Measurements from ENCODE around the gene TAAR9.

Gene TAAR9, protein sequence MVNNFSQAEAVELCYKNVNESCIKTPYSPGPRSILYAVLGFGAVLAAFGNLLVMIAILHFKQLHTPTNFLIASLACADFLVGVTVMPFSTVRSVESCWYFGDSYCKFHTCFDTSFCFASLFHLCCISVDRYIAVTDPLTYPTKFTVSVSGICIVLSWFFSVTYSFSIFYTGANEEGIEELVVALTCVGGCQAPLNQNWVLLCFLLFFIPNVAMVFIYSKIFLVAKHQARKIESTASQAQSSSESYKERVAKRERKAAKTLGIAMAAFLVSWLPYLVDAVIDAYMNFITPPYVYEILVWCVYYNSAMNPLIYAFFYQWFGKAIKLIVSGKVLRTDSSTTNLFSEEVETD

DNA sequence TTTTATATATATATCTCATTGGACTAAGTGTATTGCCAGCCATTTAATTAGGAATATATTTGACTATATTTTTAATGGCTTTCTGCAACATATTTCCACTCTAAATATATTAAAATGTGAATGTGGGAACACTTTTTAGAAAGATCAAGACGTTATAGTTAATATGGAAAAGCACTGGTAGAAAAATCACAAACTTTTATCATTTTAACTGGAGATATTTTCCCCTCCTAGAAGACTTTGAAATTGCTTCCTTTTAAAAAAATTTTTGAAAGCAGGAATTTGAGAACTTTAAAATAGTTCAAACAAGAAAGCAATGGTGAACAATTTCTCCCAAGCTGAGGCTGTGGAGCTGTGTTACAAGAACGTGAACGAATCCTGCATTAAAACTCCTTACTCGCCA is at the start of gene TAAR9:
TSS of gene TAAR9 (plus strand) at position 301 of the 400 bp plus-strand sequence. CDS start at position 314, 13 bp downstream.
- Histone ChIP-seq H3K27ac (no peak within 1 kb of the TSS), H3K4me3 (no peak within 1 kb of the TSS)

DNA sequence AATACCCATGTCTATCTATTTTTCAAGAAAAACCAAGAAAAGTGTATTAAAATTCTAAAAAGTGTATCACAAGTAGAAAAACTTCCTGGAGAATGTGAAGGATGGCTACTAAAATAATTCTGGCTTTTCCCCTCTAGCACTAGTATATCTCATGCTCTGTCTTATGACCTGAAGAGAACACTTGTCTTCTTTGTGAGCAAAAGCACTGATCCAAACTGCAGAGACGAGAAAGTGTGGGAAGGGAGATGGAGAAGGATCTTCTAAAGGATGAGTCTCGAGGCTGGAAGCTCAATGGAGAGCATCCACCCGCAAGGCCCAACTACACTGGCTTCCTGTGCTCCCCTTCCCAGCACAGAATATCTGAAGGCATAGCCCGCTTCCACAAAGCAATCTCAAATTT is 48.7 kb upstream of the TAAR9 start:
- Histone ChIP-seq H3K27ac (peak overlapping the region in 14 of 21 experiments; percentile 18 to 83 (median 72)), H3K4me3 (no peak overlapping the region)

DNA sequence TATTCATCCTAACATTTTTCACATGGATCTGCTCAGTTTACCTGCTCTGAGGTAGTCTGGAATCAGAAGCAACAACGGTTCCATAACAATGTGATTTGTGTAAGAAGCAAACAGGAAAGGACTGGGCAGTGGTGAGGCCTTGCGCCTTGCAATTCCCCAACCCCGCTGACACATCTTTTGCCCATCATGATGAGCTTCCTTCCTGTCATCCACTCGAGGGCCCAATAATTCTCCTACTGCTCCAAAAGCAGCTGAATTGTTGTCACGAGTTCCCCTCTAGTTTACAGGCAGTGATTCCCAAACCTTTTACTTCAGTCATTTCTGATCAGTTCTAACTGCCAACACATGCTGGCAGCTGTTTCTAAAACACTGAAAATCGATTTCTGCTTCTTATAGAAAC is 48.1 kb upstream of the TAAR9 start:
- peak overlapping the region in 20 of 21 experiments; percentile 18 to 89 (median 72) for H3K27ac ChIP-seq
- H3K4me3 ChIP-seq = no peak overlapping the region

DNA sequence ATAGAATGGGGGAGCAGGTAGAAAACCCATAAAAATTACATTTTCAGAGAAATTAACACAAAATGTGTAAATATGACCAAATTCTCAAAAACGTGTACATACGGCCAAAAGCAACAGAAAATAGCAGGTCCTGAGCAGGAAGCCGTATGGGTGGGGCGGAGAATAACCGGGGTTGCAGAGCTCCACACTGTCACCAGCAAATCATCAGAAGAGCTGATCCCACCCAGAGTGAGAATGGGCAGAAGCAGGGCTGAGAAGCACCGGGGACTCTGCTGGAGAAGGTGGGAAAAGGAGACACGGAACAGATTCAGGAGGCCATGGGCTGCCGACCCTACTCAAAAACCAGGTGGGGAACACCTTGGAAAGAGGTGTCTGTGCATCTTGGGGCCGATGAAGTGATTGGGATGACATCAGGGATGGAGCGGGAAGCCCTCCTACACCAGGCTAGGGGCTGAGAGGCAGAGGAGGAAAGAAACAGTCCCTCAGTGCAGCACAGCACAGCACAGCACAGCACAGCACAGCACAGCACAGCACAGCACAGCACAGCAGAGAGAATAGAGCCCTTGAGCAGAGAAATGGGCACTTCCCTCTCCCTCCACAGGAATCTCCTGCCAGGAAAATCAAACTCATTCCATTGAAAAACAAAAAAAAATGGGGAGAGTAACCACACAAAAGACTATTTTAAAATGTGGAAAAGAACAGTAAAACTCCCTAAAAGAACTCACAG is 47.4 kb upstream of the TAAR9 start:
- peak overlapping the region in 20 of 21 experiments; percentile 33 to 89 (median 72) for H3K27ac ChIP-seq

DNA sequence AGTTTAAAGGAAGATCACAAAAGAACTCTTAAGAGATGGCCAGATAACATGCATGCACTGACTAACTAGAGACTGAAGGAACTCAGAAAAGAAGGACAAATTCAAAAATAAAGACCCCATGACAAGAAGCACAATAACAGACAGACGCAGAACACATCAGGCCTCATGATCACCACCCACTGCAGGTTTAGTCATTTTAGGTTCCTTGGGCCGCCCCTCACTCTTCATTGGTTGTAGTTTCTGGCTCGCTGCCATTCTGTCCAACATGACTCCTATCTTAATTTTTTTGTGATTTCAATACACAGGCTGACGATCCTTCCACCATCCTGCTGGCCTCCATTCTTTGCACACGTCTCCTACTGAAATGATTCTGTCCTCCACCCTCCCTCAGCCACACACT is 46.8 kb upstream of the TAAR9 start:
- Histone ChIP-seq H3K4me3 (no peak overlapping the region), H3K27ac (peak overlapping the region in 14 of 21 experiments; percentile 0 to 89 (median 73))

More for the DNA sequence above, 47.4 kb upstream of the TAAR9 start:
- H3K4me3 ChIP-seq = no peak overlapping the region

DNA sequence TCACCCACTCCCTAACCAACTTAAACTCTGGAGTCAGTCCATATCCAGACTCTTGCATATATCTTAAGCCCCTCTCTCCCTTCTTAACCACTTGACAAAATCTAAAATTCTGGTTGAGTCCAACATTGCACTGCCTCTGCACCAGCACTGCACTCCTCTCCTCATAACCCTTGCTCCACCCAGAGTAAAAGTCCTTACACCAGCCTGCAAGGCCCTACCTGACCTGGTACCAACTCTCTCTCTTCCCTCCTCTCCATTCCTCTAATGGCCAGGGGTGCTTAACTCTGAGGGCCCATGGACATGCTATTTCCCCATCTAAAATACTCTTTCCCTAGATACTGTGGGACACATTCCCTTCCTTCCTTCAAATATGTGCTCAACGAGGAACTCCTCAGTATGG is 46.2 kb upstream of the TAAR9 start:
- Histone ChIP-seq H3K4me3 (no peak overlapping the region), H3K27ac (peak overlapping the region in 12 of 21 experiments; percentile 0 to 83 (median 71))

DNA sequence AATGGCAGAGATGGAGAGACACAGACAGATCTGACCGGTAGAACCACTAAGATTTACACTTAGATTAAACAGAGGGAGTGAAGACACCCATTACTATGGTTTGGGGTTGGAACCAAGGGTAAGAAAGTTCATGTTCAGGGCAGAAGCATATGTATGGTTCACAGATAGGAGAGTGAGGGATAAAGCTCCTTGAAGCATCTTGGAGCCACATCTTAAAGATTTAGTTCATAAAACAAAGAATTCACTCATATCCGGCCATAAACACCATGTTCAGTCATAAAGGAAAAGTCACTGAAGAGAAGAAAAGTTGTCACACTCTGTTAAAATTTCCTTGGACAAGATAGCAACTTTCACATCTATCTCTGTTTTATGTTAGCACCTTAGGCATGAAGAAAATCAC is 43.1 kb upstream of the TAAR9 start:
- Histone ChIP-seq H3K4me3 (no peak overlapping the region), H3K27ac (peak overlapping the region in 3 of 21 experiments; percentile 8 to 65 (median 24))

DNA sequence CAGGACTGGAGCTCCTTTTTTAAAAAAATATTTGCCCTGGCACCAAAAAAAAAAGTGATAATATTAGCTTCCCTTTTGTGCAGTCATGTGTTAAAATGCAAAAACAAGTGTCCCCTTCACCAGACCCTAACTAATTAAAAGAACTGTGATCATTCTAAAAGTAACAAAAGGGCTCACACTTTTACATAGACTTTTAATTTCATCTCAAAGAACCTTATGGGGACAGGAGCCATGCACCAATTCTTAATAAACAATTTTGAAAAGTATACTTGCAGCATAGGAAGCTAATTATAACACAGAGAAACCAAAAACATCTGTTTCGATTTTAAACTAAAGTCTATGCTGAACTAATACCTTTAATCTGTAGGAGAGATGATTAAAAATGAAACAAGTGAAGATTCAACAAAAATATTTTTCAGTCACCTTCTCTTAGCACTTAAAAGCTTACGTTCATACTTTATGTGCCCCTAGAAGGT is 42.4 kb upstream of the TAAR9 start:
- H3K4me3 ChIP-seq = no peak overlapping the region
- H3K27ac ChIP-seq = peak overlapping the region in 4 of 21 experiments; percentile 6 to 65 (median 18)

DNA sequence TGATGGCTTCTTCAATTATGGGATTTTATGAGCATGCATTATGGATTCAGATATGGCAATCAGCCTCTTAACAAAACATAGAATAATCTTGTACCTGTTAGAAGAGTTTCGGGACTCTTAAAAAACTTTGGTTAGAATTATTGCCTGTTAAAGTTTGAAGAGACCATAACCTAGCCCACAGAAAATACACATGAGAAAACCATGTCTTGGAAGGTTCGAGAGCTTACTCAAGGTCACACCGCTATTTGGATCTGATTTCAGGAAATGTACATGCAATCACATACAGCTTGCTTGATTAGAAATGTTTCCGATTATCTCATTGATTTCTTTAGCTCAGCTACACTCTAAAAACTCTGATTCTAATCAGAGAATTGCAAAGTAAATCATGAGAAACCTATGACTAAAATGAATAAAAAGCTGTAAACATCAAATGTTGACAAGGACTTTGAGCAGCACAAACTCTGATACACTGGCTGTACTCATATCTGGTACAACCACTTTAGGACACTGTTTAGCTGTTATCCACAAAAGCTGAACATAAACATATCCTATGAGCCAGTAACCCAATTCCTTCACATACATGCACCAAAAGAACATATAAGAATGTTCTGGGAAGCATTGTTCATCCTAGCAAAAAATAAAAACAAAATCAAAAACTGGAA is 41.4 kb upstream of the TAAR9 start:
- Histone ChIP-seq H3K4me3 (no peak overlapping the region), H3K27ac (peak overlapping the region in 2 of 21 experiments; percentile 13 to 32)

DNA sequence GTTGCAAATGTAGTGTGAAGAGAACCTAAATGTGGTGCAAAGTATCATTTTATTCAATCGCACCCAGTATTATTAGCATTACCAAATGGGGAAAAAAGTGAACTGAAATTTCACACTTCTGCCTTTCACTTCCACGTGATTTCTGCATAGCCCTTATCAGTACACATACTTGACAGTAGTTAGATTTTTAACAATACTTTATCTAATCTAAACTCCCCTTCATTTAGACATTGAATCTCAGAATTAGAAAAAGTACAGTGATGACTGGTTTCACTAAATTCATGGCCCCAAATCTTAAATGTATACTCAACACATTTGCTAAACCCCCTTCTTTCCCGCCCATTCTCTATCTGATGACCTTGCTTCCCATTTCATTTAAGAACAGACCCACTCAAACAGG is 39.4 kb upstream of the TAAR9 start:
- H3K4me3 ChIP-seq = no peak overlapping the region
- peak overlapping the region in 3 of 21 experiments; percentile 13 to 44 (median 27) for H3K27ac ChIP-seq

DNA sequence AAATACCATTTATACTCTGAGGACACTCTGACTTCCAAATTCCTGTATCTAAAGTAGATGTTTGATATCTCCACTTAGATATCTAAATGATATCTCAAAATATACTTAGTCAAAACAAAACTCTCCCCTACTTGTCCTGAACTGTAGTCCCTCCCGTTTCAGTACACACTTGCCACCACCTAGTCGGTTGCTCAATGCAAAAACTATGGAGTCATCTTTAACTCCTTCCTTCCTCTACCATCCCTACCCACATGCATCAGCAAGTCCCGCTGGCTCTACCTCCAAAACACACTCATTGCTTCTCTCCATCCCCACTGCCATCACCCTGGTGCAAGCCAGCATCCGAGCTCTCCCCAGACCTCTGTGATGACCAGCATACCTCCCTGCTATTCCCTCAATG is 38.3 kb upstream of the TAAR9 start:
- Histone ChIP-seq H3K27ac (peak overlapping the region in 2 of 21 experiments; percentile 9 to 15), H3K4me3 (no peak overlapping the region)

DNA sequence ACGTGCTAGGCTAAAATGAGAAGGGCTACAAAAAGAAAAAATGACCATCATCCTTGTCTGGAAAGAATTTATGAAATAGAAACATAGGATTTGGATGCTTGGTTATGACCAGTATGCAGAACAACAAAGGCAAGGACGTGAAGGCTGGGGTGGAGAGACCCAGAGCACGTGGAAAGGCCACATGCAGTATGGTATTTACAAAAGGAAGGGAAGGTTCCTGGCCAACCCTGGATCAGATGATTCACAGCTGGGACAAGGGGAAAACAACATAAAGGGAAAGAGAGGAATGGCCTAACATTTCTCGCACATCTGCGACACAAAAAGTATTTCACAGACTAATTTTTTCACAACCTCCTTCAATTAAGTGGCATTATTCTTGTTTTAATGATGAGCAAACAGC is 33.3 kb upstream of the TAAR9 start:
- Histone ChIP-seq H3K4me3 (no peak overlapping the region), H3K27ac (peak overlapping the region in 2 of 21 experiments; percentile 4 to 48)

DNA sequence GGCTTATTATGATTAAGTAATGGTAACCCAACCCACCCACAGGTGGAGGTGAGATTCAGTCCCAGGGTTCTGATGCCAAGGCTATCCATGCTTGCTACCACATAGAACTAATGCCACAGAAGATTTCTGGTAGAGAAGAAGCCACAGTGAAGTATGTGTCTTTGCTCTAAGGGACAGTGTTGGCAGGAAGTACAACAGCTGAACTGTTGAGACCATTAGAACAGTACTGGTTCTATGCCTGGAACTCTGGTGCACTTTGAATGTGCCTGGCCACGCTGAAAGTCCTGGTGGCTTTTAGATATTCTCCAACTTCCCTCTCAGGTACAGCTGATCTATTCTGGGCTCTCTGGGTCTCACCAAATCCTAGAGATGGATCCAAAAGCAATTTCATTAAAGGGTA is 32.9 kb upstream of the TAAR9 start:
- H3K27ac ChIP-seq = peak overlapping the region in 2 of 21 experiments; percentile 4 to 48
- no peak overlapping the region for H3K4me3 ChIP-seq

DNA sequence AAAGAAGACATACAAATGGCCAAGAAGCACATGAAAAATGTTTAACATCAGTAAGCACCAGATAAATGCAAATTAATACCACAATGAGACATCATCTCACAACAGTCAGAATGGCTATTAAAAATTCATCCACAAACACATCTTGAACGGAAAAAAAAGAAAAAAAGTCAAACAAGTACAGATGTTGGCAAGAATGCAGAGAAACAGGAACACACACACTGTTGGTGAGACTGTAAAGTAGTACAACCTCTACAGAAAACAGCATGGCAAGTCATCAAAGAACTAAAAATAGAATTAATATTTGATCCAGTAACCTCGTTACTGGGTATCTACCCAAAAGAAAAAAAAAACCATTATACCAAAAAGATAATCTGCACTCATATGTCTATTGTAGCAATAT is 31.6 kb upstream of the TAAR9 start:
- Histone ChIP-seq H3K4me3 (no peak overlapping the region), H3K27ac (no peak overlapping the region)

DNA sequence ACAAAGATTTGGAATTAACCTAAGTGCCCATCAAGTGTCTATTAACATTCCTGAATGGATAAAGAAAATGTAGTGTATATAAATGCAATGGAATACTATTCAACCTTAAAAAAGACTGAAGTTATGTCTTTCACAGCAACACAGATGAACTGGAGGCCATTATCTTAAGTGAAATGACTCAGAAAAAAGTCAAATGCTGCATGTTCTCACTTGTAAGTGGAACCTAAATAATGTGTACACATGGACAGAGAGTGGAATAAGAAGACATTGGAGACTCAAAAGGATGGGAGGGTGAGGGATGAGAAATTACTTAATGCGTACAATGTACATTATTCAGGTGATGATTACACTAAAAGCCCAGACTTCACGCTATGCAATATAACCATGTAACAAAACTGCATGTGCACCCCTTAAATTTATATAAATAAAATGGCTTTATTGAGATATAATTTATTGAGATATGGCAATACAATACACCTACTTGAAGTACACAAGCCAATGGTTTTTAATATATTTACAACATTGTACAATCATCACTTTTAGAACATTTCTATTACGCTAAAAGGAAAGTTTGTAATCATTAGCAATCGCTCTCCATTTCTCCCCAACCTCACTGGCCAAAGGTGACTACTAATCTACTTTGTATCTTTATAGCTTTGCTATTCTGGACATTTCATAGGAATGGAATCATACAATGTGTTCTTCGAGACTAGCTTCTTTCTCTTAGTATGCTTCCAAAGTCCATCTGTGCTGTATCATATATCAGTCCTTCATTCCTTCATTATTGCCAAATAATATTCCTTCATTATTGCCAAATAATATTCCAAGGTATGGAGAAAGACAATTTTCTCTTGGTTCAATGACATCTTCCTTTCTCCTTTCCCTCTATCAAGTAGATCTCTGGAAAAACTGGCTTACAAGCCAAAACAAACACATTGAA is 30.9 kb upstream of the TAAR9 start:
- Histone ChIP-seq H3K27ac (no peak overlapping the region), H3K4me3 (no peak overlapping the region)

DNA sequence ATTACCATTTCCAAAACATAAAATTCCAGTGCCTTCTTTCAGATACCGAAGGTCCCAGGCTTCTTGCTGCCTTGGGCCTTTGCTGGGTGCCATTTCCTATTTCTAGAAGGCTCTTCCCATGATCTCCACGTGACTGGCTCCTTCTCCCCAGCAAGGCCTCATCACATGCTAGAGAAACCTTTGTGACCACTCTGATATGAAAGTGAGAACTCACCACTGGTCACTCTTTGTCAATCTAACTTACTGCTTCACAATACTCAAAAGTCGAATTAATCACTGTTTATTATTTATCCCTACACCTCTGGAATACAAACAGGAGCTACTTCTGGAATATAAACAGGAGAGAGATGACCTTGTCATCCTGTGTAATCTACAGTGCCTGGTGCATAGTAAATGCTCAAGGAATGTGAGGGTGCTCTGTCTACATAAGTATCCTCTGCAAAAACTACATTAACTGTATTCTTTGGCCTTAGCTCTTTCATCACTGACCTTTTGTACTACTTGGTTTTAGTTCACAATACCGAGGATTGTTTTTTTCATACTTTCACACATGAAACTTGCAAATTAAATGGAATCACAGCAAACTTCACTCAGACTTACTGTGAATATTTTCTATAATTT is 26.8 kb upstream of the TAAR9 start:
- Histone ChIP-seq H3K27ac (peak overlapping the region in 13 of 21 experiments; percentile 19 to 95 (median 91)), H3K4me3 (peak overlapping the region in 4 of 7 experiments; percentile 81 to 91 (median 84))

DNA sequence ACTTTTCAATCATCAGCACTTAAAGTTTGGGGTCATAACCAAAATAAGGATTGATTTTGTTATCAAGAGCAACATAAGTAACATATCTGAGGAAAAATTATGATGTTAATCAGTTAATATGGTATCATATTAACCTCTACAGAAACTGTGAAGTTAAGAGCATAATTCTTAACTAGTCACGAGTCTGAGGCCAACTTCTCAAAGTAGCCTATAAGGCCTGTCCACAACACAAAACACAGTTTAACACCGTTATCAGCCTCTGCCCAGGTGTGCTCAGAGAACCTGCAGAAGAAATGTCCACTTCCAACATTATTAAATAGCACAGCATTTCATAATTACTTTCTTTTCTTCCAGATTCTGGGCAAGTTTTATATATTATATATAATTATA is 26.3 kb upstream of the TAAR9 start:
- H3K4me3 ChIP-seq = peak overlapping the region; percentile 71 to 99 (median 87)
- H3K27ac ChIP-seq = peak overlapping the region in 16 of 21 experiments; percentile 35 to 95 (median 90)

DNA sequence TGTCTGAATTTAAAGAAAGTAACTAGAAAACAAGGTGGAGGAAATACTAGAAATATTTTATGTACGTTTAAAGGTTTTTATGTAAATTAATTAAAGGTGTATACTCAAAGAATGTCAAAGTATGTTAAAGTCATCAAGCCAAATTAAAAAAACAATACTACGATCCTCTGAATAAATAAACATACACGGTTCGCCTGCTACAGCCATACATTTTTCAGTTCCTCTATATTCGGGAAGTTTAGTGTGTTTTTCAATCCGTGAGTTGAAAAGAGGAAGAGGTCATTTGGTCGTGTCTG is 25.8 kb upstream of the TAAR9 start:
- peak overlapping the region; percentile 71 to 99 (median 87) for H3K4me3 ChIP-seq

More for the DNA sequence above, 25.8 kb upstream of the TAAR9 start:
- peak overlapping the region; percentile 51 to 95 (median 89) for H3K27ac ChIP-seq
